Activated T-cell treated with anti-CD3 and anti-CD28 coated beads, Interleukin-2, amount 50 U/mL, for 24 hours (primary cell): Measurements from ENCODE around the gene TWIST1.

Experiments used
- DNase-seq: peaks from one replicate; pipeline ENCODE4 v3.0.0-alpha.2; 2020
- H3K27ac Mint-ChIP-seq: 2 replicates; pipeline ENCODE4 v1.8.0; 2020; ENCODE audit warnings: mild to moderate bottlenecking, mixed read lengths
- H3K27me3 Mint-ChIP-seq: 2 replicates; pipeline ENCODE4 v1.8.0; 2020; ENCODE audit warnings: mixed read lengths
- H3K36me3 Mint-ChIP-seq: 2 replicates; pipeline ENCODE4 v1.8.0; 2020; ENCODE audit warnings: low read depth, mixed read lengths
- H3K4me1 Mint-ChIP-seq: 2 replicates; pipeline ENCODE4 v1.8.0; 2020; ENCODE audit warnings: low read depth, mixed read lengths
- H3K4me3 Mint-ChIP-seq: 2 replicates; pipeline ENCODE4 v1.8.0; 2020; ENCODE audit warnings: mild to moderate bottlenecking, moderate library complexity, mixed read lengths
- H3K9me3 Mint-ChIP-seq: 2 replicates; pipeline ENCODE4 v1.8.0; 2020; ENCODE audit warnings: mixed read lengths

TWIST1 gene

GRCh38 chr7:19107356-19108146 lies 9.9 kb downstream of the TWIST1 start:
- Mint-ChIP-seq H3K9me3 (peaks cover 5% of the 10 kb centered on the region), H3K27ac (no peak overlapping the region), H3K27me3 (peaks cover 96% of the 10 kb centered on the region), H3K36me3 (no peaks in the 10 kb centered on the region), H3K4me1 (peaks cover 7% of the 10 kb centered on the region), H3K4me3 (no peak overlapping the region)
- DNase-seq: no peak

GRCh38 chr7:19107081-19107355 lies 10.4 kb downstream of the TWIST1 start:
- Mint-ChIP-seq H3K9me3 (peaks cover 5% of the 10 kb centered on the region), H3K27ac (no peak overlapping the region), H3K36me3 (no peaks in the 10 kb centered on the region), H3K27me3 (peaks cover 91% of the 10 kb centered on the region), H3K4me1 (peaks cover 7% of the 10 kb centered on the region), H3K4me3 (no peak overlapping the region)
- DNase-seq: no peak

GRCh38 chr7:19106241-19107080 lies 11.0 kb downstream of the TWIST1 start:
- H3K4me1 Mint-ChIP-seq: peaks cover 7% of the 10 kb centered on the region
- H3K27ac Mint-ChIP-seq: no peak overlapping the region
- peaks cover 85% of the 10 kb centered on the region for H3K27me3 Mint-ChIP-seq
- no peak for DNase-seq
- no peaks in the 10 kb centered on the region for H3K36me3 Mint-ChIP-seq
- peaks cover 2% of the 10 kb centered on the region for H3K9me3 Mint-ChIP-seq
- no peak overlapping the region for H3K4me3 Mint-ChIP-seq

- Mint-ChIP-seq H3K27ac (no peak overlapping the region), H3K27me3 (peaks cover 76% of the 10 kb centered on the region), H3K36me3 (no peaks in the 10 kb centered on the region), H3K4me1 (peaks cover 5% of the 10 kb centered on the region), H3K9me3 (peaks cover 2% of the 10 kb centered on the region), H3K4me3 (no peak overlapping the region)
- DNase-seq: no peak
Observed at GRCh38 chr7:19105546-19105945, 11.9 kb downstream of the TWIST1 start.

- Mint-ChIP-seq H3K4me3 (no peak overlapping the region), H3K36me3 (no peaks in the 10 kb centered on the region)
Observed at GRCh38 chr7:19104811-19105210, 12.6 kb downstream of the TWIST1 start.

GRCh38 chr7:19102884-19103283 lies 14.6 kb downstream of the TWIST1 start:
- Mint-ChIP-seq H3K27ac (no peak overlapping the region), H3K36me3 (no peaks in the 10 kb centered on the region), H3K4me1 (peaks cover 5% of the 10 kb centered on the region), H3K4me3 (no peak overlapping the region), H3K27me3 (peaks cover 49% of the 10 kb centered on the region), H3K9me3 (peaks cover 2% of the 10 kb centered on the region)
- no peak for DNase-seq

More at GRCh38 chr7:19104811-19105210, 12.6 kb downstream of the TWIST1 start:
- Mint-ChIP-seq H3K9me3 (peaks cover 2% of the 10 kb centered on the region), H3K27me3 (peaks cover 69% of the 10 kb centered on the region), H3K27ac (no peak overlapping the region), H3K4me1 (peaks cover 5% of the 10 kb centered on the region)
- no peak for DNase-seq

- Mint-ChIP-seq H3K4me1 (no peaks in the 10 kb centered on the region), H3K27me3 (peaks cover 40% of the 10 kb centered on the region), H3K36me3 (no peaks in the 10 kb centered on the region), H3K9me3 (peaks cover 2% of the 10 kb centered on the region), H3K27ac (no peak overlapping the region), H3K4me3 (no peak overlapping the region)
- no peak for DNase-seq
Observed at GRCh38 chr7:19101909-19102308, 15.5 kb downstream of the TWIST1 start.

GRCh38 chr7:19101472-19101871 lies 16.0 kb downstream of the TWIST1 start:
- Mint-ChIP-seq H3K27me3 (peaks cover 35% of the 10 kb centered on the region), H3K4me3 (no peak overlapping the region), H3K36me3 (no peaks in the 10 kb centered on the region), H3K27ac (no peak overlapping the region), H3K4me1 (no peaks in the 10 kb centered on the region), H3K9me3 (peaks cover 2% of the 10 kb centered on the region)
- no peak for DNase-seq

- H3K27me3 Mint-ChIP-seq: peaks cover 20% of the 10 kb centered on the region
- H3K4me1 Mint-ChIP-seq: no peaks in the 10 kb centered on the region
Observed at GRCh38 chr7:19099924-19100323, 17.5 kb downstream of the TWIST1 start.

GRCh38 chr7:19099194-19099593 lies 18.2 kb downstream of the TWIST1 start:
- no peak for DNase-seq
- Mint-ChIP-seq H3K4me1 (no peaks in the 10 kb centered on the region), H3K27ac (no peak overlapping the region), H3K4me3 (no peak overlapping the region), H3K27me3 (peaks cover 12% of the 10 kb centered on the region), H3K9me3 (no peaks in the 10 kb centered on the region), H3K36me3 (no peaks in the 10 kb centered on the region)

More at GRCh38 chr7:19099924-19100323, 17.5 kb downstream of the TWIST1 start:
- Mint-ChIP-seq H3K36me3 (no peaks in the 10 kb centered on the region), H3K27ac (no peak overlapping the region), H3K9me3 (peaks cover 2% of the 10 kb centered on the region), H3K4me3 (no peak overlapping the region)
- no peak for DNase-seq

- Mint-ChIP-seq H3K36me3 (no peaks in the 10 kb centered on the region), H3K27ac (no peak overlapping the region), H3K4me1 (no peaks in the 10 kb centered on the region), H3K4me3 (no peak overlapping the region), H3K9me3 (no peaks in the 10 kb centered on the region), H3K27me3 (peaks cover 9% of the 10 kb centered on the region)
- DNase-seq: no peak
Observed at GRCh38 chr7:19098510-19098909, 18.9 kb downstream of the TWIST1 start.

GRCh38 chr7:19097165-19098055 lies 20.0 kb downstream of the TWIST1 start:
- H3K27ac Mint-ChIP-seq: no peak overlapping the region
- no peaks in the 10 kb centered on the region for H3K9me3 Mint-ChIP-seq
- H3K36me3 Mint-ChIP-seq: no peaks in the 10 kb centered on the region
- no peaks in the 10 kb centered on the region for H3K27me3 Mint-ChIP-seq
- no peak for DNase-seq
- H3K4me1 Mint-ChIP-seq: no peaks in the 10 kb centered on the region
- H3K4me3 Mint-ChIP-seq: no peak overlapping the region

GRCh38 chr7:19095353-19095860 lies 22.0 kb downstream of the TWIST1 start:
- no peak overlapping the region for H3K27ac Mint-ChIP-seq
- no peak overlapping the region for H3K4me3 Mint-ChIP-seq
- DNase-seq: no peak
- no peaks in the 10 kb centered on the region for H3K4me1 Mint-ChIP-seq
- H3K9me3 Mint-ChIP-seq: no peaks in the 10 kb centered on the region
- no peaks in the 10 kb centered on the region for H3K36me3 Mint-ChIP-seq
- no peaks in the 10 kb centered on the region for H3K27me3 Mint-ChIP-seq

GRCh38 chr7:19094598-19095352 lies 22.7 kb downstream of the TWIST1 start:
- no peaks in the 10 kb centered on the region for H3K9me3 Mint-ChIP-seq
- H3K27ac Mint-ChIP-seq: no peak overlapping the region
- H3K27me3 Mint-ChIP-seq: no peaks in the 10 kb centered on the region
- DNase-seq: no peak
- no peaks in the 10 kb centered on the region for H3K4me1 Mint-ChIP-seq
- H3K4me3 Mint-ChIP-seq: no peak overlapping the region
- no peaks in the 10 kb centered on the region for H3K36me3 Mint-ChIP-seq
